ENCODE results near the gene CREBBP.

Gene CREBBP

GRCh38 chr16:3731126-3731935 lies 149.2 kb downstream of the CREBBP start:
- Histone ChIP-seq H4K8ac (ENCODE audit: low read depth, low read length) (no peak overlapping the region), H3K4ac (ENCODE audit: low read depth, low read length) (no peak overlapping the region), H3K4me3 (ENCODE audit: low read depth, low read length) (no peak overlapping the region), H3K9ac (ENCODE audit: low read length) (no peak overlapping the region), H3K36me3 (ENCODE audit: control insufficient read depth in 1 of 2, insufficient read depth in 2 of 2, low read length in 2 of 2) (peaks cover 76 to 83% of the 10 kb centered on the region in 2 experiments), H3K18ac (ENCODE audit: low read length) (no peak overlapping the region), H3K27me3 (ENCODE audit: insufficient read depth, low read length) (no peaks in the 10 kb centered on the region), H3K23ac (ENCODE audit: low read length) (no peak overlapping the region), H3K79me2 (ENCODE audit: control insufficient read depth, insufficient read depth, low read length, poor library complexity) (no peaks in the 10 kb centered on the region), H3K9me3 (ENCODE audit: insufficient read depth, low read depth, low read length) (peaks cover 7% of the 10 kb centered on the region), H4K91ac (ENCODE audit: low read depth, low read length) (no peak overlapping the region), H3K14ac (ENCODE audit: low read length) (no peak overlapping the region), H2AFZ (ENCODE audit: insufficient read depth, low read length, poor library complexity) (no peak overlapping the region), H3K4me2 (ENCODE audit: low read length) (no peak overlapping the region), H3K4me1 (ENCODE audit: control insufficient read depth in 1 of 2, insufficient read depth in 2 of 2, low read length in 2 of 2) (no peaks in the 10 kb centered on the region), H2BK12ac (ENCODE audit: low read length) (no peak overlapping the region), H3K27ac (ENCODE audit: low read depth, low read length) (no peak overlapping the region), H2AK5ac (ENCODE audit: low read length) (no peak overlapping the region), H2BK120ac (ENCODE audit: insufficient read depth, low read length, poor library complexity) (no peak overlapping the region), H3K79me1 (ENCODE audit: low read length) (no peaks in the 10 kb centered on the region), H4K12ac (ENCODE audit: low read depth, low read length) (no peak overlapping the region), H2BK5ac (ENCODE audit: low read depth, low read length, poor library complexity) (no peak overlapping the region)
- DNase-seq: no peak
- WGBS (ENCODE audit: extremely low coverage, insufficient coverage, insufficient read length): no CpG with 5 or more reads among the region's 34 CpGs

GRCh38 chr16:3730161-3731125 lies 150.1 kb downstream of the CREBBP start:
- no peak overlapping the region for H2BK120ac ChIP-seq (ENCODE audit: insufficient read depth, low read length, poor library complexity)
- no peak overlapping the region for H2AFZ ChIP-seq (ENCODE audit: insufficient read depth, low read length, poor library complexity)
- H3K4me3 ChIP-seq (ENCODE audit: low read depth, low read length): no peak overlapping the region
- H3K18ac ChIP-seq (ENCODE audit: low read length): no peak overlapping the region
- no CpG with 5 or more reads among the region's 24 CpGs for WGBS (ENCODE audit: extremely low coverage, insufficient coverage, insufficient read length)
- no peak overlapping the region for H4K12ac ChIP-seq (ENCODE audit: low read depth, low read length)
- H2AK5ac ChIP-seq (ENCODE audit: low read length): no peak overlapping the region
- H3K9me3 ChIP-seq (ENCODE audit: insufficient read depth, low read depth, low read length): peaks cover 5% of the 10 kb centered on the region
- H3K23ac ChIP-seq (ENCODE audit: low read length): no peak overlapping the region
- H3K27me3 ChIP-seq (ENCODE audit: insufficient read depth, low read length): no peaks in the 10 kb centered on the region
- H3K9ac ChIP-seq (ENCODE audit: low read length): no peak overlapping the region
- no peaks in the 10 kb centered on the region for H3K79me2 ChIP-seq (ENCODE audit: control insufficient read depth, insufficient read depth, low read length, poor library complexity)
- DNase-seq: no peak
- no peak overlapping the region for H4K91ac ChIP-seq (ENCODE audit: low read depth, low read length)
- no peak overlapping the region for H3K4ac ChIP-seq (ENCODE audit: low read depth, low read length)
- H3K27ac ChIP-seq (ENCODE audit: low read depth, low read length): no peak overlapping the region
- H2BK12ac ChIP-seq (ENCODE audit: low read length): no peak overlapping the region
- H2BK5ac ChIP-seq (ENCODE audit: low read depth, low read length, poor library complexity): no peak overlapping the region
- peaks cover 72 to 79% of the 10 kb centered on the region in 2 experiments for H3K36me3 ChIP-seq (ENCODE audit: control insufficient read depth in 1 of 2, insufficient read depth in 2 of 2, low read length in 2 of 2)
- H3K4me2 ChIP-seq (ENCODE audit: low read length): no peak overlapping the region
- no peak overlapping the region for H4K8ac ChIP-seq (ENCODE audit: low read depth, low read length)
- no peaks in the 10 kb centered on the region for H3K4me1 ChIP-seq (ENCODE audit: control insufficient read depth in 1 of 2, insufficient read depth in 2 of 2, low read length in 2 of 2)
- H3K79me1 ChIP-seq (ENCODE audit: low read length): no peaks in the 10 kb centered on the region
- no peak overlapping the region for H3K14ac ChIP-seq (ENCODE audit: low read length)

GRCh38 chr16:3729161-3730112 lies 151.1 kb downstream of the CREBBP start:
- Histone ChIP-seq H3K9me3 (ENCODE audit: insufficient read depth, low read depth, low read length) (no peaks in the 10 kb centered on the region), H3K4ac (ENCODE audit: low read depth, low read length) (no peak overlapping the region), H3K4me3 (ENCODE audit: low read depth, low read length) (no peak overlapping the region), H3K27me3 (ENCODE audit: insufficient read depth, low read length) (no peaks in the 10 kb centered on the region), H4K91ac (ENCODE audit: low read depth, low read length) (no peak overlapping the region), H3K9ac (ENCODE audit: low read length) (no peak overlapping the region), H3K23ac (ENCODE audit: low read length) (no peak overlapping the region), H3K14ac (ENCODE audit: low read length) (no peak overlapping the region), H3K79me2 (ENCODE audit: control insufficient read depth, insufficient read depth, low read length, poor library complexity) (no peaks in the 10 kb centered on the region), H4K8ac (ENCODE audit: low read depth, low read length) (no peak overlapping the region), H2BK120ac (ENCODE audit: insufficient read depth, low read length, poor library complexity) (no peak overlapping the region), H2AFZ (ENCODE audit: insufficient read depth, low read length, poor library complexity) (no peak overlapping the region), H2AK5ac (ENCODE audit: low read length) (no peak overlapping the region), H4K12ac (ENCODE audit: low read depth, low read length) (no peak overlapping the region), H3K36me3 (ENCODE audit: control insufficient read depth in 1 of 2, insufficient read depth in 2 of 2, low read length in 2 of 2) (peaks cover 62 to 69% of the 10 kb centered on the region in 2 experiments), H3K79me1 (ENCODE audit: low read length) (no peaks in the 10 kb centered on the region), H2BK12ac (ENCODE audit: low read length) (no peak overlapping the region), H3K18ac (ENCODE audit: low read length) (no peak overlapping the region), H2BK5ac (ENCODE audit: low read depth, low read length, poor library complexity) (no peak overlapping the region), H3K27ac (ENCODE audit: low read depth, low read length) (no peak overlapping the region), H3K4me2 (ENCODE audit: low read length) (no peak overlapping the region), H3K4me1 (ENCODE audit: control insufficient read depth in 1 of 2, insufficient read depth in 2 of 2, low read length in 2 of 2) (no peaks in the 10 kb centered on the region)
- DNase-seq: no peak
- WGBS (ENCODE audit: extremely low coverage, insufficient coverage, insufficient read length): no CpG with 5 or more reads among the region's 49 CpGs
